Uterus (tissue), 4 donors: ENCODE measurements around the gene TADA2B. TPM values are rescaled to one million over a fixed set of nuclear protein-coding genes. Genes with fewer than 3 reads are reported as not detected.

ENCODE experiments used
- DNase-seq, 2 donors: peaks; one replicate each; pipeline ENCODE4 v3.0.0-alpha.2; 2019 to 2020
- H3K27ac ChIP-seq, 2 donors: fragments of 200-600 bp; sonication (generic); 1 replicate in 1 of 2; 2 replicates in 1 of 2; pipeline ENCODE4 v1.5.1; 2016 to 2018
- H3K27me3 ChIP-seq, 2 donors: fragments of 200-600 bp; sonication (generic); one replicate each; pipeline ENCODE4 v1.5.1; 2018 to 2019; ENCODE audit warnings: control low read depth in 1 of 2
- H3K36me3 ChIP-seq, 2 donors: fragments of 200-600 bp; sonication (generic); one replicate each; pipeline ENCODE4 v1.5.1; 2019; ENCODE audit warnings: control low read depth in 1 of 2
- H3K4me1 ChIP-seq, 2 donors: fragments of 200-600 bp; sonication (generic); one replicate each; pipeline ENCODE4 v1.5.1; 2018 to 2019; ENCODE audit warnings: control low read depth in 1 of 2
- H3K4me3 ChIP-seq, 2 donors: fragments of 200-600 bp; sonication (generic); 1 replicate in 1 of 2; 2 replicates in 1 of 2; pipeline ENCODE4 v1.5.1; 2018 to 2019; ENCODE audit warnings: mild to moderate bottlenecking in 1 of 2
- H3K9me3 ChIP-seq, 2 donors: fragments of 200-600 bp; sonication (generic); one replicate each; pipeline ENCODE4 v1.5.1; 2019; ENCODE audit warnings: control low read depth in 1 of 2
- CTCF ChIP-seq, 4 experiments: fragments of 200-600 bp in 2 of 4; fragments of 450-650 bp in 2 of 4; sonication (generic) in 2 of 4; IDR thresholded peaks; one replicate each; pipeline ENCODE4 v1.5.1; 2016 to 2019; ENCODE audit warnings: antibody characterized with exemption in 4 of 4, mild to moderate bottlenecking in 2 of 4, moderate library complexity in 1 of 4
- POLR2A ChIP-seq, 2 donors: fragments of 450-650 bp; IDR thresholded peaks; one replicate each; pipeline ENCODE4 v1.6.1; 2016; ENCODE audit warnings: antibody characterized with exemption in 2 of 2, mild to moderate bottlenecking in 1 of 2, moderate library complexity in 1 of 2
- intact Hi-C: fragments of 100-400 bp; cut with DNase I; formaldehyde crosslinking; loops from one replicate; pipeline ENCODE4 v1.15.1; 2023; ENCODE audit warnings: low total_unique reads
- total RNA-seq, 4 donors: library from RNA; depleted of rRNA in 3 of 4; stranded (reverse); fragments of >200 nt in 3 of 4; gene quantifications; one replicate each; pipeline versions ENCODE4 v1.1.0 to v1.2.4, GENCODE V29; 2014 to 2023
- donor health status: DM: yes; HTN: yes; CAD: no.

The TADA2B gene
- total RNA-seq, 4 donors from 2014 or later, result 14.1 to 24.0 (median 21.1) TPM

- TF ChIP-seq CTCF (IDR thresholded peaks at IDR 0.05) (no peak), POLR2A (IDR thresholded peaks at IDR 0.05) (no peak)
- Histone ChIP-seq H3K9me3 (no peaks in the 10 kb centered on the region), H3K4me3 (no peak overlapping the region), H3K4me1 (no peaks in the 10 kb centered on the region), H3K36me3 (no peaks in the 10 kb centered on the region), H3K27ac (no peak overlapping the region), H3K27me3 (no peaks in the 10 kb centered on the region)
- DNase-seq, result no peak
- intact Hi-C loops, result no loop called here
Measured at GRCh38 chr4:7006411-7006810, 36.8 kb upstream of the TADA2B start.

- Histone ChIP-seq H3K4me1 (no peaks in the 10 kb centered on the region), H3K27me3 (no peaks in the 10 kb centered on the region), H3K4me3 (no peak overlapping the region), H3K9me3 (no peaks in the 10 kb centered on the region), H3K36me3 (no peaks in the 10 kb centered on the region), H3K27ac (no peak overlapping the region)
- TF ChIP-seq POLR2A (IDR thresholded peaks at IDR 0.05) (no peak), CTCF (IDR thresholded peaks at IDR 0.05) (no peak)
- DNase-seq, result no peak
- intact Hi-C loops, result no loop called here
Measured at GRCh38 chr4:7007142-7007907, 35.8 kb upstream of the TADA2B start.

DNA sequence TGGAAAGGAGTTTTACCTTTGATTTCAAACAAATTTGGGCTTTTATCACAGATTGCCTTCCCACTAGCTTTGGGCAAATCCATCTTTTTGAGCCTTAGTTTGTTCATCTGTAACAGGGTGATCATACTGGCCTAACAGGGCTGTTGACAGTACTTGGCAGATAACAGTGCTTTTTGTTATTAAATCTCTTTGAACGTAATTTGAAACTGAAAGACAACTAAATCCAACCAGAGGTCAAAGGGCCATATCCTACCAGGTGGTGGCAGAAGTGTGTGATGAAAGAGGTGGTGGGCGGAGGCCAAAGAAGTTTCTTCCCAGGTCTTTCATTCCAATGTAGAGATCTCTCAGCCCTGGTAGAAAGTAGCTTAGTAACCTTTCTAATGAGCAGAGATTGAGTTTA, 35.2 kb upstream of the TADA2B start:
- no peaks in the 10 kb centered on the region for H3K9me3 ChIP-seq
- H3K4me1 ChIP-seq, result no peaks in the 10 kb centered on the region
- H3K27ac ChIP-seq, result no peak overlapping the region
- H3K36me3 ChIP-seq, result no peaks in the 10 kb centered on the region
- H3K27me3 ChIP-seq, result no peaks in the 10 kb centered on the region
- H3K4me3 ChIP-seq, result no peak overlapping the region
- intact Hi-C loops, result no loop called here
- TF ChIP-seq POLR2A (IDR thresholded peaks at IDR 0.05) (no peak), CTCF (IDR thresholded peaks at IDR 0.05) (no peak)
- no peak for DNase-seq

DNA sequence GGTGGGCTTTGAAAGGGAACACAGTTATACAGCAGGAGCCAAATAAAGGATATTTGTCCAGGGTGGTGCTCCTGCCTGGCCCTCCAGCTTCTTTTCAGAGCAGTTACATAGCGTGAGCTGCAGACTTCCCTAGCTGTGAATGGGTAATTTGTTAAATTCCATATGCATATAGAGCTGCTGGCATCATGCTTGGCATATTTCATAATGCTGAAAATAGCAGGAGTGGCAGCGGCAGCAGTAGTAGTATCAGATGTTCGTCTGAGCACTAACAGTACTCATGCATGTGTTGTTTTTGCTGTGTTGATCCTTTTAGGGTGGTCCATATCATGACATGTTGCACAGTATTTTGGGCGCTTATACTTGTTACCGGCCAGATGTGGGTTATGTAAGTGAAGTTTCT, 33.6 kb upstream of the TADA2B start:
- intact Hi-C loops, result no loop called here
- TF ChIP-seq POLR2A (IDR thresholded peaks at IDR 0.05), result no peak
- TF ChIP-seq CTCF (IDR thresholded peaks at IDR 0.05), result no peak
- Histone ChIP-seq H3K27me3 (no peaks in the 10 kb centered on the region), H3K4me1 (no peaks in the 10 kb centered on the region), H3K9me3 (no peaks in the 10 kb centered on the region), H3K4me3 (no peak overlapping the region), H3K36me3 (no peaks in the 10 kb centered on the region), H3K27ac (no peak overlapping the region)
- DNase-seq, result no peak

DNA sequence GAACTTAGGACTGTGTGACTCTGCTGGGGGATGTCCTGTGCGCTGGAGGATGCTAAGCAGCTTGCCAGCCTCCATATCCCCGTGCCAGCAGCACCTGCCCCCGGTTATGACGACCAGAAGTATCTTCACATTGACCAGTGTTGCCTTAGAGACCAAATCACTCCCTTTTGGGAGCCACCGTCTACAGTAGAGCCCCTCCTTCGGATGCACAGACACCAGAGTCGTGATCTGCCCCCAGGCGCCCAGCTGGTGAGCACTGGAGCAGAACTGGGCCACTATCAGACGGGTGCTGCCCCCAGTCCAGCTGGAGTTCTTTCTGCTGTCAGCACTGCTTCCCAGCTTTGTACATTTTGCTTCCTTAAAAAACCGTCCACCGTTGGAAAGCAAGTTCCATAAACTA, 30.0 kb upstream of the TADA2B start:
- H3K36me3 ChIP-seq, result no peaks in the 10 kb centered on the region
- H3K9me3 ChIP-seq, result no peaks in the 10 kb centered on the region
- intact Hi-C loops, result no loop called here
- no peak overlapping the region for H3K4me3 ChIP-seq
- no peaks in the 10 kb centered on the region for H3K27me3 ChIP-seq
- DNase-seq, result no peak
- TF ChIP-seq CTCF (IDR thresholded peaks at IDR 0.05) (no peak), POLR2A (IDR thresholded peaks at IDR 0.05) (no peak)
- no peaks in the 10 kb centered on the region for H3K4me1 ChIP-seq
- no peak overlapping the region for H3K27ac ChIP-seq
